Coronary artery (tissue), 2 donors: Measurements from ENCODE around the gene PHRF1.

Experiments
- DNase-seq: peaks from one replicate; pipeline ENCODE4 v3.0.0-alpha.2; 2017; ENCODE audit warnings: low spot score
- H3K27ac ChIP-seq, 2 donors: fragments of 200-600 bp; sonication (generic); one replicate each; pipeline ENCODE4 v1.5.1; 2016 to 2019
- H3K4me3 ChIP-seq: fragments of 200-600 bp; sonication (generic); 2 replicates; pipeline ENCODE4 v1.5.1; 2016; ENCODE audit warnings: mild to moderate bottlenecking, moderate library complexity
- CTCF ChIP-seq: fragments of 200-600 bp; sonication (generic); IDR thresholded peaks from one replicate; pipeline ENCODE4 v1.5.1; 2019; ENCODE audit warnings: antibody characterized with exemption

PHRF1 gene

GRCh38 chr11:618856-619627 lies 42.8 kb downstream of the PHRF1 start:
- TF ChIP-seq CTCF = no peak
- DNase-seq = no peak
- no peak overlapping the region for H3K27ac ChIP-seq

GRCh38 chr11:619628-620050 lies 43.4 kb downstream of the PHRF1 start:
- TF ChIP-seq CTCF = no peak
- Histone ChIP-seq H3K27ac (no peak overlapping the region), H3K4me3 (no peak overlapping the region)
- no peak for DNase-seq

More at GRCh38 chr11:618856-619627, 42.8 kb downstream of the PHRF1 start:
- no peak overlapping the region for H3K4me3 ChIP-seq

GRCh38 chr11:620201-620600 lies 43.9 kb downstream of the PHRF1 start:
- TF ChIP-seq CTCF = no peak
- DNase-seq = no peak
- no peak overlapping the region for H3K4me3 ChIP-seq
- H3K27ac ChIP-seq = no peak overlapping the region

DNA sequence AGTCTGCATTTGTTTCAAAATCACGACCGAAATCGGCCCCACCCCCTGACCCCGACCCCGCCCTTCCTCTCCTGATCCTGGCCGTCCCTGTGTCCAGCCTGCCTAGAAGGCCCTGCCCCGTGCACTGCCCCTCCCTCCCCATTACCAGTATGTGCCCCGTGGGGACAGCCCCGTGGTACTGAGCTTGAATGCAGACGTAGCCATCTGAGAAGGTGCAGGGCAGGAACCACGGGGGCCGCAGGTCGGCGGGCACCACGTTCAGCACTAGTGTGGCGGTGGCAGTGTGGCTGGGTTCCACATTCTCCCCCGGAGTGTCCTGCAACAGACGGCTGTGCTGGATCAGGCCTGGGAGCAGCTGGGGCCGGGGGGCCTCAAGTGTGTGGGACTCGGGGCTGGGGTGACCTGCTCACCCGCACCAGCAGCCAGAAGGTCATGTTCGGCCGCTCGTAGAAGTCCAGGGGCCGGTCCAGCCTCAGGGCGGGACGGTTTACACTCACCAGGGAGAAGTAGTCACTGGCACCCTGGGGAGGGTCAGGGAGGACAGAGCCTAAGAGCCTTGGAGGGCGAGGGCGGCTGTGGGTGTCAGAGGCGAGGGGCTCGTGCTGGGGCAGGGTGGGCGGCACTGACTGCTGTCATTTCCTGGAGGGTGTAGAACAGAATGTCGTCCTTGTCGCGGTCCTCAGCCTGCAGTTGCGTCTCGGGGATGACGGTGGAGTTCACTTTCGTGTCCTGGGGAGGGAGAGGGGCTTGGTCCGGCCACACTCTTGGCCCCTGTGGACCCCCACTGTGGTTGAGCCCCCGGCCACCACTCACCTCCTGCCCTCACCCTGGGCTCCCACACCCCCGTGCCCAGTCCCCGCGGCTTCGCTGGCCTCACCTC lies 44.9 kb downstream of the PHRF1 start:
- Histone ChIP-seq H3K27ac (no peak overlapping the region), H3K4me3 (no peak overlapping the region)
- no peak for DNase-seq
- no peak for TF ChIP-seq CTCF

- Histone ChIP-seq H3K27ac (no peak overlapping the region), H3K4me3 (no peak overlapping the region)
- no peak for TF ChIP-seq CTCF
- DNase-seq = no peak
Observed at GRCh38 chr11:621838-622237, 45.6 kb downstream of the PHRF1 start.

GRCh38 chr11:623349-623869 lies 47.1 kb downstream of the PHRF1 start:
- Histone ChIP-seq H3K4me3 (no peak overlapping the region), H3K27ac (no peak overlapping the region)
- TF ChIP-seq CTCF = no peak
- no peak for DNase-seq
